Esophagus (tissue), 2 donors: ENCODE results near the gene CHRFAM7A. TPM values are rescaled to one million over a fixed set of nuclear protein-coding genes. Genes with fewer than 3 reads are reported as not detected.
"Not testable (repeated sequence)": the region's sequence is repeated elsewhere in the genome, so short reads cannot be mapped to it uniquely, and the experiment has no call there.

Experiments used
- H3K27ac ChIP-seq, 2 donors: one replicate each; pipeline ENCODE4 v1.5.1; 2013; ENCODE audit warnings: low read depth in 2 of 2, mild to moderate bottlenecking in 2 of 2, inconsistent platforms in 1 of 2, low read length in 1 of 2, moderate library complexity in 1 of 2
- H3K27me3 ChIP-seq, 2 donors: one replicate each; pipeline ENCODE4 v1.6.1; 2013; ENCODE audit warnings: low read length in 2 of 2, control low read depth in 1 of 2, mild to moderate bottlenecking in 1 of 2; ENCODE audit not compliant: insufficient read depth in 2 of 2, control insufficient read depth in 1 of 2
- H3K36me3 ChIP-seq, 2 donors: one replicate each; pipeline ENCODE4 v1.6.1; 2013; ENCODE audit warnings: low read length in 1 of 2; ENCODE audit not compliant: control insufficient read depth in 2 of 2, insufficient read depth in 2 of 2
- H3K4me1 ChIP-seq, 2 donors: one replicate each; pipeline ENCODE4 v1.6.1; 2013; ENCODE audit warnings: low read length in 1 of 2; ENCODE audit not compliant: control insufficient read depth in 2 of 2, insufficient read depth in 2 of 2
- H3K4me3 ChIP-seq, 2 donors: one replicate each; pipeline ENCODE4 v1.5.1; 2013; ENCODE audit warnings: low read length in 2 of 2, mild to moderate bottlenecking in 2 of 2, low read depth in 1 of 2, moderate library complexity in 1 of 2
- H3K9me3 ChIP-seq, 2 donors: one replicate each; pipeline ENCODE4 v1.6.1; 2013; ENCODE audit warnings: mild to moderate bottlenecking in 2 of 2, low read depth in 1 of 2, low read length in 1 of 2, moderate library complexity in 1 of 2; ENCODE audit not compliant: control insufficient read depth in 2 of 2, insufficient read depth in 1 of 2
- WGBS, 2 donors: extraction: QIAGEN DNeasy Blood & Tissue Kit; methylation state at CpG; one replicate each; pipeline ENCODE4 v1.1.7; 2013; 5-methylcytosine and 5-hydroxymethylcytosine counted together
- polyA plus RNA-seq, 2 donors: library from polyadenylated mRNA; stranded (reverse); fragments of 200-250 nt; gene quantifications; one replicate each; pipeline ENCODE4 v1.2.3, GENCODE V29; 2013
- donor health status: healthy with polysubstance abuse.
- donor health status: Bipolar disorder and iron deficiency.

CHRFAM7A gene
- polyA plus RNA-seq, 2 donors: 0.06 to 0.16 TPM

- not testable (repeated sequence) for H3K36me3 ChIP-seq, H3K27ac ChIP-seq, H3K27me3 ChIP-seq, H3K9me3 ChIP-seq, H3K4me3 ChIP-seq, H3K4me1 ChIP-seq
- 67% methylated on average over 2 of the region's 5 CpGs for WGBS, 2 donors
These were observed 59.2 kb downstream of the CHRFAM7A start for GRCh38 chr15:30334152-30334551.

GRCh38 chr15:30326145-30326544, 67.2 kb downstream of the CHRFAM7A start:
- H3K36me3 ChIP-seq, H3K27ac ChIP-seq, H3K4me1 ChIP-seq, H3K4me3 ChIP-seq, H3K27me3 ChIP-seq, H3K9me3 ChIP-seq: not testable (repeated sequence)
- WGBS, 2 donors: 83 to 87% methylated on average over 13 of the region's 13 CpGs

DNA sequence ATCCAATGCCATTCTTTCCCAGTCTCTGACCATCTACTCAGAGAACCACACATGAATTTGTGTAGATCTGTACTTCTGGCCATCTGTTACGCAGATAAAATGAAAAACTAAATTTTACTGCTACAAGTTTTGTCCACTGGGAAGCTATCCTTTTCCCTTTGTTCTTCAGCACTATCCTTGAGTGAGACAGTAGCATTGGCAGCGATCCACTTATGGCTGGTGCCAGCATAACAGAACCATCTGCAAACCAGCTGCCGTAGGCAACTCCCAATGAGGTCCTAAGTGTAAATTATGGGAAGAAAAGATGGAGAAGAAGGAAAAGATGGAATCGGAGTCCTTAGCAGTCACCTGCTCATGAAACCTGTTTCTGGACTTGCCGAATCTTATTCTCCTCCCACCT, 72.3 kb downstream of the CHRFAM7A start:
- H3K27me3 ChIP-seq, H3K4me1 ChIP-seq, H3K36me3 ChIP-seq, H3K27ac ChIP-seq, H3K9me3 ChIP-seq, H3K4me3 ChIP-seq: not testable (repeated sequence)
- WGBS, 2 donors: no CpG with 5 or more reads among the region's 5 CpGs

DNA sequence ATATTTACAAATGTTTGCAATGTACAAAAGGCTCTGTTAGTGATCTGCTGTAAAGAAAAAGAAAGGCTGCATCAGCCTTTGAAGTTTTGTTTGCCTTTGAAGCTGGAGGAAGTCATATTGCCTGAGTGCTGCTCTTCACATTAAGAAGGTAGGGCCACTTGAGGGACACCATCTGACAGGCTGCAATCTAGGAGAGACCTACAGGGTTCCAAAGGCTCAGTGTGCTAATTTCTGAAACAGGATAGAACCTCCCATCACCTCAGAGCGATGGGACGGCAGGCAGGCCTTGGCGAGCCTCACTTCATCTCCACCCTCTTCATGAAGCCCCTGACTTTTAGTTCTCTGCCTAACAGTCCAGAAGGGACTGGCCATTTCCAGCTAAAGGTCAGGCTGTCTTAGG, 77.6 kb downstream of the CHRFAM7A start:
- H3K4me1 ChIP-seq, H3K9me3 ChIP-seq, H3K27ac ChIP-seq, H3K27me3 ChIP-seq, H3K4me3 ChIP-seq, H3K36me3 ChIP-seq: not testable (repeated sequence)
- WGBS, 2 donors: no CpG with 5 or more reads among the region's 3 CpGs

GRCh38 chr15:30310575-30310974, 82.8 kb downstream of the CHRFAM7A start:
- not testable (repeated sequence) for H3K4me1 ChIP-seq, H3K27me3 ChIP-seq, H3K27ac ChIP-seq, H3K9me3 ChIP-seq, H3K4me3 ChIP-seq, H3K36me3 ChIP-seq

Other genes starting within 250 kb of the CHRFAM7A start
- 1 to 10 TPM in 1 of 2 donors, under 1 TPM in 1; 0.79 to 1.1 TPM for gene GOLGA8R, start 20.7 kb upstream of the CHRFAM7A start, polyA plus RNA-seq
- gene GOLGA8Q, start 158.5 kb upstream of the CHRFAM7A start, polyA plus RNA-seq: under 1 TPM; 0.22 to 0.28 TPM
- gene GOLGA8H, start 210.5 kb upstream of the CHRFAM7A start, polyA plus RNA-seq: under 1 TPM; 0.11 to 0.22 TPM